Activated CD8-positive, alpha-beta memory T cell treated with anti-CD3 and anti-CD28 coated beads for 36 hours (primary cell): Measurements from ENCODE around the gene UQCR10. TPM values are rescaled to one million over a fixed set of nuclear protein-coding genes. Genes with fewer than 3 reads are reported as not detected.

Experiments used
- CTCF ChIA-PET: fragments of 350-600 bp; sonication (Branson Sonifier 250); formaldehyde crosslinking; loops from one replicate; lab custom pipeline; 2021; ENCODE audit warnings: antibody characterized with exemption; lab: Charles Lee
- POLR2A ChIA-PET: fragments of 350-600 bp; sonication (Branson Sonifier 250); formaldehyde crosslinking; loops from one replicate; lab custom pipeline; 2021; ENCODE audit warnings: antibody characterized with exemption; lab: Charles Lee
- total RNA-seq, 2 experiments: library from RNA; stranded (reverse); gene quantifications; one replicate each; pipeline ENCODE4 v1.2.3, GENCODE V29; 2021

The UQCR10 gene
- total RNA-seq, 2 experiments from 2014 or later, result 110 to 111 TPM

- ChIA-PET CTCF (no interaction called here), POLR2A (no interaction called here)
These were observed 20.3 kb downstream of the UQCR10 start for GRCh38 chr22:29787371-29787980.

GRCh38 chr22:29788339-29789279 lies 21.4 kb downstream of the UQCR10 start:
- CTCF ChIA-PET, result no interaction called here
- POLR2A ChIA-PET, result no interaction called here

GRCh38 chr22:29790061-29790460 lies 22.9 kb downstream of the UQCR10 start:
- CTCF ChIA-PET, result no interaction called here
- POLR2A ChIA-PET, result no interaction called here

GRCh38 chr22:29793396-29793795 lies 26.2 kb downstream of the UQCR10 start:
- CTCF ChIA-PET, result no interaction called here
- POLR2A ChIA-PET, result no interaction called here

GRCh38 chr22:29795663-29796062 lies 28.5 kb downstream of the UQCR10 start:
- POLR2A ChIA-PET, result interaction anchor here (1.0 kb wide), 1 partner anchor 30 kb away, joined by 3 read pairs; no protein-coding TSS in a partner anchor
- CTCF ChIA-PET, result interaction anchor here (0.6 kb wide), 1 partner anchor 1408 kb away, joined by 3 read pairs; no protein-coding TSS in a partner anchor

GRCh38 chr22:29797351-29797750 lies 30.2 kb downstream of the UQCR10 start:
- CTCF ChIA-PET, result no interaction called here
- POLR2A ChIA-PET, result no interaction called here

GRCh38 chr22:29798318-29798717 lies 31.1 kb downstream of the UQCR10 start:
- POLR2A ChIA-PET, result no interaction called here
- CTCF ChIA-PET, result no interaction called here

- ChIA-PET POLR2A (no interaction called here), CTCF (no interaction called here)
These were observed 31.6 kb downstream of the UQCR10 start for GRCh38 chr22:29798801-29799200.

GRCh38 chr22:29799217-29799680 lies 32.1 kb downstream of the UQCR10 start:
- ChIA-PET POLR2A (no interaction called here), CTCF (no interaction called here)

GRCh38 chr22:29801153-29801552 lies 34.0 kb downstream of the UQCR10 start:
- POLR2A ChIA-PET, result no interaction called here
- CTCF ChIA-PET, result no interaction called here

GRCh38 chr22:29801796-29802195 lies 34.6 kb downstream of the UQCR10 start:
- CTCF ChIA-PET, result no interaction called here
- POLR2A ChIA-PET, result no interaction called here

GRCh38 chr22:29803190-29803589 lies 36.0 kb downstream of the UQCR10 start:
- ChIA-PET CTCF (no interaction called here), POLR2A (no interaction called here)

GRCh38 chr22:29804985-29805384 lies 37.8 kb downstream of the UQCR10 start:
- ChIA-PET POLR2A (no interaction called here), CTCF (interaction anchor here (0.6 kb wide), 1 partner anchor 342 kb away, joined by 5 read pairs; no protein-coding TSS in a partner anchor)

GRCh38 chr22:29806196-29806595 lies 39.0 kb downstream of the UQCR10 start:
- ChIA-PET CTCF (no interaction called here), POLR2A (no interaction called here)

- ChIA-PET POLR2A (no interaction called here), CTCF (no interaction called here)
These were observed 43.0 kb downstream of the UQCR10 start for GRCh38 chr22:29810216-29810615.

GRCh38 chr22:29811377-29811776 lies 44.2 kb downstream of the UQCR10 start:
- POLR2A ChIA-PET, result no interaction called here
- CTCF ChIA-PET, result no interaction called here

GRCh38 chr22:29813126-29813525 lies 46.0 kb downstream of the UQCR10 start:
- CTCF ChIA-PET, result no interaction called here
- POLR2A ChIA-PET, result no interaction called here

GRCh38 chr22:29813563-29813962 lies 46.4 kb downstream of the UQCR10 start:
- CTCF ChIA-PET, result no interaction called here
- POLR2A ChIA-PET, result no interaction called here

- ChIA-PET CTCF (no interaction called here), POLR2A (no interaction called here)
These were observed 46.8 kb downstream of the UQCR10 start for GRCh38 chr22:29814003-29814402.

GRCh38 chr22:29815580-29815979 lies 48.4 kb downstream of the UQCR10 start:
- POLR2A ChIA-PET, result no interaction called here
- CTCF ChIA-PET, result interaction anchor here (0.6 kb wide), 1 partner anchor 8 kb away, joined by 3 read pairs; no protein-coding TSS in a partner anchor
